Esophagus squamous epithelium (tissue), 4 donors: ENCODE results near the gene OR1D5.

Source experiments
- POLR2A ChIP-seq, 4 donors: fragments of 450-650 bp; IDR thresholded peaks; one replicate each; pipeline ENCODE4 v1.6.1; 2017; ENCODE audit warnings: antibody characterized with exemption in 4 of 4, mild to moderate bottlenecking in 4 of 4, moderate library complexity in 3 of 4
- TF ChIP-seq, protein P1 (sequence below), 6 experiments: fragments of 450-650 bp in 4 of 6; fragments of 200-600 bp in 2 of 6; sonication (generic) in 2 of 6; IDR thresholded peaks; one replicate each; pipeline ENCODE4 v1.5.1; 2016 to 2019; ENCODE audit warnings: antibody characterized with exemption in 6 of 6, mild to moderate bottlenecking in 4 of 6, moderate library complexity in 4 of 6

DNA sequence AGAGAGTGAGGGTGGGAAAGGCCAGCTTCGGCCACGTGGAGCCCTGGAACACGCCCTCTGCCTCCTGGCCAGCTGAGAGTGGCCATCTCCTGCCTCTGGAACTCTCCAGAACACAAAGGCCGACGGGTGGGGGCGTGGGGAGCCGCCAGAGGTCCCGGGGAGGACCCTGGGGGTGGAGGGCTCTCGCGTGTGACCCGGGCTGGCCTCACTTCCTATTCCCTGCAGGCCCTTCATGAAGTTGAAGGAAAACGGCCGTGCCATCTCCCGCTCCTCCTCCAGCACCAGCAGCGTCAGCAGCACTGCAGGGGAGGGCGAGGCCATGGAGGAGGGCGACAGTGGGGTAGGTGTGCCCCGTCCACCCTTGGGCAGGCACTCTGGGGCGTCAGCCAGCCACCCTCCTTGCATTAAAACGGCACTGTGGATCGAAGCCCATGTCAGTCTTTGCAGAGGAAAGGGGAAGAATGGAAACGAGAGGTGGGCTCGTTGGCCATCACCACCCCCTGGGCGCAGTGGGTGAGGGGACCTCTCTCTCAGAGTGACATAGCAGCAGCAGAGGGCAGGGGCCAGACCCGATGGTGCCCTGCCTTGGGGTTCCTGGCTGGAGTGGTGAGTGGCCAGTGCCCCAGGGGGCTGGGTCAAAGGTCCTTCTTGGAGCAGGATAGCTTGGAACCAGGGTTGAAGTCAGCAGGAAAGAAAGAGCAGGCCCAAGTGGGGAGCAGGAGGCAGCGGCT lies 37.1 kb downstream of the OR1D5 start:
- TF ChIP-seq, protein P1, sequence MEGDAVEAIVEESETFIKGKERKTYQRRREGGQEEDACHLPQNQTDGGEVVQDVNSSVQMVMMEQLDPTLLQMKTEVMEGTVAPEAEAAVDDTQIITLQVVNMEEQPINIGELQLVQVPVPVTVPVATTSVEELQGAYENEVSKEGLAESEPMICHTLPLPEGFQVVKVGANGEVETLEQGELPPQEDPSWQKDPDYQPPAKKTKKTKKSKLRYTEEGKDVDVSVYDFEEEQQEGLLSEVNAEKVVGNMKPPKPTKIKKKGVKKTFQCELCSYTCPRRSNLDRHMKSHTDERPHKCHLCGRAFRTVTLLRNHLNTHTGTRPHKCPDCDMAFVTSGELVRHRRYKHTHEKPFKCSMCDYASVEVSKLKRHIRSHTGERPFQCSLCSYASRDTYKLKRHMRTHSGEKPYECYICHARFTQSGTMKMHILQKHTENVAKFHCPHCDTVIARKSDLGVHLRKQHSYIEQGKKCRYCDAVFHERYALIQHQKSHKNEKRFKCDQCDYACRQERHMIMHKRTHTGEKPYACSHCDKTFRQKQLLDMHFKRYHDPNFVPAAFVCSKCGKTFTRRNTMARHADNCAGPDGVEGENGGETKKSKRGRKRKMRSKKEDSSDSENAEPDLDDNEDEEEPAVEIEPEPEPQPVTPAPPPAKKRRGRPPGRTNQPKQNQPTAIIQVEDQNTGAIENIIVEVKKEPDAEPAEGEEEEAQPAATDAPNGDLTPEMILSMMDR (IDR thresholded peaks at IDR 0.05) = no peak
- no peak for TF ChIP-seq POLR2A (IDR thresholded peaks at IDR 0.05)
